GM03348 (cell line): ENCODE data around the gene SEMA6B.
"Not testable (repeated sequence)": the region's sequence is repeated elsewhere in the genome, so short reads cannot be mapped to it uniquely, and the experiment has no call there.

Experiments used
- DNase-seq: peaks from one replicate; pipeline ENCODE4 v3.0.0; 2012; ENCODE audit warnings: low spot score

SEMA6B gene

DNA sequence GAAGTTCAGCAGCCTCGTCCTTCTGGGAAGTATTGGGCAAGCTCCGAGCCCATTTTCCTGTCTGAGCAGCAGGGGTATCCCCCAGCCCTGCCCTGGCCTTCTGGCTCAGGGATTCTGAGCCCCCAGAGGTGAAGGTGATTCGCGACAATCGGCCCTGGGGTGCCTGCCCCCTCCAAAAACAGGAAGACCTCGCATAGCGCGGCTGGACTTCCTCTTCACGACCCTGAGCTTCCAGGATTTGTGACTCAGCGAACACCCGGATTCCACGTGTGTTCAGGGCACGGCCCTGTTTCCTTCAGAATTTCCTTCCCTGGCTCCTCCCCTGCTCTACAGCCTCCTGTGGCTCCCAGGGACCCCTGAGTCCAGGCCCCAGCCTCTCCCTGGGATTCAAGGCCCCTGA is at the start of gene SEMA6B:
SEMA6B (minus strand) TSS at position 116 of the 400 bp plus-strand sequence. CDS start 1,227 bp downstream, outside the sequence.
- no peak for DNase-seq

DNA sequence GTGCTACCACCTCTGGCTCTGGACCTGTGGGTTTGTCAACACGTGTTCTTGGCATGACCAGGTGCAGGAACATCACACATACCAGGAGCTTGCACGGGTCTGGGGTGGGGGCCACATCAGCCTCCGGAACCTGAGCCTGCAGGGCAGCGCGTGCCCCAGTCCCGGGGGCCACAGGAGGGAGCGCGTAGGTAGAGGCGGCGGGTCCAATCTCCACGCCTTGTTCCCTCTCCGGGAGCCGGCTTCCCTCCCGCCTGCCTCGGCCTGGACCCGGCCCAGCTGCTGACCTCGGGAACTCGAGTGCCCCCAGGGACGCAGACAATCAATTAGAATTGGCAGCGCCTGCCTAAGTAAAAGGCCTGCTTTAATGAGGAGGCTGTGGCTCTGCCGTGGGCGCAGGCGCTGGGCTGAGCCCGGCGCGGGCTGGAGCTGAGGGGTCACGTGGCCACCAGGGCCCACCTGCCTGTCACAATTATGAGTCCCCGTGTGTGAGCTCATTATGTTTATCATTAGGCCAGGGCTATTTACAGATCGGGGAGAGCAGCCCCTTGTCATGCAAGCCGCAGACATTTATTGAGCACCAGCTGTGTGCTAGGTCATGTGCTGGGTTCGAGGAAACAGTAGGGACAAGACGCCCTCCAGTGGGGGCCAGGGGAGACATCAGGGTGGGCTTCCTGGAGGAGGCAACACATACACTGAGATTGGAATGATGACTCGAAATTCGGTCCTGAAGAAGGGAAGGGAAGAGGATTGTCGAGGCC is 47.6 kb upstream of the SEMA6B start:
- DNase-seq = no peak

DNA sequence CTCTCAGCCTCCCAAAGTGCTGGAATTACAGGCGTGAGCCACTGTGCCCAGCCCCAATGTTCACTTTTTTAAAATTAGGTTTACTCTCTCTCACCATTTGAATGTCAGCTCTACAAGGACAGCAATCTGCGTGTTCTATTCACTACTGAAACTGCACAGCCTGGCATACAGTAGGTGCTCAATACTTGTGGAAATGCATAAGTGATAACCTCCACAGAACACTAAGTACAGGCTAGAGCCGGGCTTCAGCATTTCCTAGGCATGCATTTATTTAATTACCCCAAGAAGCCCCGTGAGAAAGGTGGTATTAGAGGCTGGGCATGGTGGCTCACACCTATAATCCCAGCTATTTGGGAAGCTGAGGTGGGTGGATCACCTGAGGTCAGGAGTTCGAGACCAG is 46.7 kb upstream of the SEMA6B start:
- no peak for DNase-seq

- no peak for DNase-seq
Measured at GRCh38 chr19:4604912-4605311, 45.4 kb upstream of the SEMA6B start.

- no peak for DNase-seq
Measured at GRCh38 chr19:4602915-4603314, 43.4 kb upstream of the SEMA6B start.

- DNase-seq = no peak
Measured at GRCh38 chr19:4602173-4602788, 42.8 kb upstream of the SEMA6B start.

GRCh38 chr19:4600893-4601292 is 41.4 kb upstream of the SEMA6B start:
- no peak for DNase-seq

DNA sequence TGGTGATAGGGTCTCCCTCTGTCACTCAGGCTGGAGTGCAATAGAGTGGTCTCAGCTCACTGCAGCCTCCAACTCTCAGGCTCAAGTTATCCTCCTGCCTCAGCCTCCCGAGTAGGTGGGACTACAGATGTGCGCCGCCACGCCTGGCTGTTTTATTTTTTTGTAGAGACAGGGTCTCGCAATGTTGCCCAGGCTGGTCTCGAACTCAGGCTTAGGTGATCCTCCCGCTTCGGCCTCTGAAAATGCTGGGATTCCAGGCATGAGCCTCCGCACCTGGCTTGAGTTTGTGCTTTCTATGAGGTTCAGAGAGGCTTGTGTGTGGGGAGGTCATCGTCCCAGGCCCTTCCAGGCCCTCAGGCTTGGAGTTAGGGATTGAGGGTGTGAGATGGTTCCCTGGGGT is 40.6 kb upstream of the SEMA6B start:
- no peak for DNase-seq

DNA sequence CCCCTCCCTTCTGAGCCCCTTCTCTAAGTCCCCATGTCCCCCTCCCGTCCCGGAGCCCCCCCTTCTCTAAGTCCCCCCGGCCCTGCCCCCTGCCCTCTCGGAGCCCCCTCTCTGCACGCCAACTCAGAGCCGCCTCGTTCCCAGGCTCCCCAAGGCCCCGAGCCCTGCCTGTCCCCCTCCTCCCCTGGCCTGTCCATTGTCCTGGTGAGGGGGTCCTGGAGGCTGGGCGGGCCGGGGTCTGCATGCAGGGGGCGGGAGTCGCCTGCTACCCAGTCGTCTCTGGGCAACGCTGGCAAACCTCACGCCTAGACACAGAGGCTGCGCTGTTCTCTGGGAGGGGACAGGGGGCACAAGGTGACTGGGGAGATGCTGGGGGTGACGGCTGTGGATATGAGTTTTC is 39.2 kb upstream of the SEMA6B start:
- DNase-seq = no peak

- peak; percentile 63 for DNase-seq
Measured at GRCh38 chr19:4597975-4598671, 38.6 kb upstream of the SEMA6B start.

DNA sequence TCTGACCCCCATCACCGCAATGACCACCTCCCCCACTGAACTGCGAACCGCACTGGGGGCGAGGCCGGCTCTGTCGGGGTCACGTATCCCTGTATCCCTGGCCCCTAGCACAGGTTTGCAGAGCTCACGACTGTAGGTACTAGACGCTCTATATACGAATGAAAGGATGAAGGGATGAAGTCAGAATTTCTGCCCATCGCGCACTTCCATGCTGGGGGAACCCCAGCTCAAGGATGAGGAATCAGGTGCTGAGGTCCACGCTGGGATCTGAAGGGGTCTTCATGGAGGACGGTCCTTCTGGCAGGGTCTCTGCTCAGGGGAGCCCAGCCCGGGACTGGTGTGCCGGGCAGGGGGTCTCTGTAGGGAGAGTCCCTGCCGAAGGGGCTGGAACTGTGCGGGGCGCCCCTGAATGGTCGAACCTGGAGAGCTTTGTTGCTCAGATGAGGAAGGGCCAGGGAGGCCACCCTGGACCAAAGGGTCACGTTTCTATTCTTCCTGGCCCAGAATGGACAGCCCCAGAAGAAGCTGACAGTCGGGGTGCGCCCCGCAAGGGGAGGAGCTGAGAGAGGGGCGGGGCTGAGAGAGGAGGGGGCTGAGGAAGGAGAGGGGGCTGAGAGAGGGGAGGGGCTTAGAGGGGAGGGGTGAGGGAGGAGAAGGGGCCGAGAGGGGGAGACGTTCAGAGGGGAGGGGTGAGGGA is 37.9 kb upstream of the SEMA6B start:
- no peak for DNase-seq

GRCh38 chr19:4596033-4596904 is 36.8 kb upstream of the SEMA6B start:
- no peak for DNase-seq

DNA sequence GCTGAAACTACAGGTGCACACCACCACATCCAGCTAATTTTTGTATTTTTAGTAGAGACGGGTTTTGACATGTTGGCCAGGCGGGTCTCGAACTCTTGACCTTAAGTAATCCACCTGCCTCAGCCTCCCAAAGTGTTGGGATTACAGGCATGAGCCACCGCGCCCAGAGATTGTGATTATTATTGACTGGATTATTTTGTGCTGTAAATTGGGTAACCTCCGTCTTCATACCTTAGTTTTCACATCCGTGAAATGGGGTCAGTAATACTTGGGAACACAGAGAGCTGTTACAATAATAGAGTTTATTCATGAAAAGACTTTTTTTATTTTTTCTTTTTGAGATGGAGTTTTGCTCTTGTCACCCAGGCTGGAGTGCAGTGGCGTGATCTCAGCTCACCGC is 35.7 kb upstream of the SEMA6B start:
- DNase-seq = not testable (repeated sequence)

- no peak for DNase-seq
Measured at GRCh38 chr19:4594201-4594600, 34.7 kb upstream of the SEMA6B start.

- DNase-seq = no peak
Measured at GRCh38 chr19:4593409-4593851, 33.9 kb upstream of the SEMA6B start.

GRCh38 chr19:4592445-4592844 is 33.0 kb upstream of the SEMA6B start:
- no peak for DNase-seq

DNA sequence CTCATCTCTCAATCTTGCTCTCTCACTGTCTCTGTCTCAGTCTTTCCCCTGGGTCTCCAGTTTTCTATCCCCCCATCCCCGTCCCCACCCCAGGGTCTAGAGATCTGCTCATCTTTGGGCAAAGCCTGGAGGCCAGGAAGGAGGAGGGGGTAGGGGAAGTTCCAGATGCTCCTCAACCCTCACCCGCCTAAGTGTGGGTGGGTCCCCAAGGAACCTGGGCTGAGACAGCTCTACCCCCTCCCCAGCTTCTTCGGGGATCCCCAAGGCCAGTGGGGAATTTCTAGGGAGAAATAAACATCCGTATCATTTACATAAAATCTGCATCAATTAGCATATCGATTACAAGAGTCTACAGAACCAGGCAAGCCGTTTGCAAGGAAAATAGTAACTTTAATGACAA is 31.8 kb upstream of the SEMA6B start:
- no peak for DNase-seq

- no peak for DNase-seq
Measured at GRCh38 chr19:4590559-4590958, 31.1 kb upstream of the SEMA6B start.

DNA sequence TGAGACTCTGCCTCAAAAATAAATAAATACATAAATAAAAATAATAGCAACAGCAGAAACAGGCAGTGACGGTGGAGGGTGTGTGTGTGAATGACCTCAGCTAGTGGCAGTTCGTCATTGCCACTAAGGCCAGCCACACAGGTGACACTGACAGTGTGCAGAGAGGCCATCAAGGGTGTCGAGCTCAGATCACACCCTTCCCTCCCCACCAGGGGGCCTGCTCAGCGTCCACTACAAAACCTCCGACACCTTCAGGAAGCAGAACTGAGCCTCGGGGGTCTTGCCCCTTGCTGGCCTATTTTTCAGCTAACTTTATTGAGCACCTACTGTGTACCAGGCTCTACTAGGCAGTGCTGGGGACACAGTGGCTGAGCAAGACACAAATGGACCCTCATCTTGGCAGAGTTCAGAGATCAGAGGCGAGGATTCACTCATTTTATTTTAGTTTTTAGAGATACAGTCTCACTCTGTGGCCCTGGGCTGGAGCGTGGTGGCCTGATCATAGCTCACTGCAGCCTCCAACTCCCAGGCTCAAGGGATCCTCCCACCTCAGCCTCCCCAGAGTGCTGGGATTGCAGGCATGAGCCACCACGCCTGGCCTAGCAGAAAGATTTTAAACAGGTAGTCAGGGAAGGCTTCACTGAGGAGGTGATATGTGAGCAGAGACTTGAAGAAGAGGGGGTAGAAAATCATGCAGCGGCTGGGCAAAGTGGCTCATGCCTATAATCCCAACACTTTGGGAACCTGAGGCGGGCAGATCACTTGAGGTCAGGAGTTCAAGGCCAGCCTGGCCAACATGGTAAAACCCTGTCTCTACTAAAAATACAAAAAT is 30.3 kb upstream of the SEMA6B start:
- DNase-seq = no peak

DNA sequence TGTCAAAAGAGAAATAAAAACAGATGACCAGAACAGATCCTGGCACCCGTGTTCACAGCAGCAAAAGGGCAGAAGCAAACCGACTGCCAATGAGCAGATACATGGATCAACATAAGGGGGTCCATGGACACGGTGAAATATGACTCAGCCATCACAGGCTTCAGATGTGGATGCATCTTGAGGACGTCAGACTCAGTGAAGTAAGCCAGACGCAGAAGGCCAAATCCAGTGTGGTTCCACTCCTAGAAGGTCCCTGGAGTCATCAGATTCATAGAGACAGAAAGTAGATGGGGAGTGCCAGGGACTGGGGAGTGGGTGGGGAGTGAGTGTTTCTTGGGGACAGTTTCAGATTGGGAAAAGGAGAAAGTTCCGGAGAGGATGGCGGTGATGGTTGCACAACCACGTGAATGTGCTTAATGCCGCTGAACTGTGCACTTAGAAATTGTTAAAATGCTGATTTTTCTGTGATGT is 28.8 kb upstream of the SEMA6B start:
- no peak for DNase-seq
